NCI-H510A treated with DMSO at 0.1 percent for 48 hours (cell line): ENCODE measurements around the gene TULP4.
"Not testable (repeated sequence)": the region's sequence is repeated elsewhere in the genome, so short reads cannot be mapped to it uniquely, and the experiment has no call there.

Experiments
- DNase-seq: peaks from one replicate; lab custom pipeline; 2025; lab: John Stamatoyannopoulos, UW

Gene TULP4

GRCh38 chr6:158531970-158532369, 219.7 kb downstream of the TULP4 start:
- no peak for DNase-seq

GRCh38 chr6:158536084-158536890, 224.0 kb downstream of the TULP4 start:
- DNase-seq = peak; percentile 65

DNA sequence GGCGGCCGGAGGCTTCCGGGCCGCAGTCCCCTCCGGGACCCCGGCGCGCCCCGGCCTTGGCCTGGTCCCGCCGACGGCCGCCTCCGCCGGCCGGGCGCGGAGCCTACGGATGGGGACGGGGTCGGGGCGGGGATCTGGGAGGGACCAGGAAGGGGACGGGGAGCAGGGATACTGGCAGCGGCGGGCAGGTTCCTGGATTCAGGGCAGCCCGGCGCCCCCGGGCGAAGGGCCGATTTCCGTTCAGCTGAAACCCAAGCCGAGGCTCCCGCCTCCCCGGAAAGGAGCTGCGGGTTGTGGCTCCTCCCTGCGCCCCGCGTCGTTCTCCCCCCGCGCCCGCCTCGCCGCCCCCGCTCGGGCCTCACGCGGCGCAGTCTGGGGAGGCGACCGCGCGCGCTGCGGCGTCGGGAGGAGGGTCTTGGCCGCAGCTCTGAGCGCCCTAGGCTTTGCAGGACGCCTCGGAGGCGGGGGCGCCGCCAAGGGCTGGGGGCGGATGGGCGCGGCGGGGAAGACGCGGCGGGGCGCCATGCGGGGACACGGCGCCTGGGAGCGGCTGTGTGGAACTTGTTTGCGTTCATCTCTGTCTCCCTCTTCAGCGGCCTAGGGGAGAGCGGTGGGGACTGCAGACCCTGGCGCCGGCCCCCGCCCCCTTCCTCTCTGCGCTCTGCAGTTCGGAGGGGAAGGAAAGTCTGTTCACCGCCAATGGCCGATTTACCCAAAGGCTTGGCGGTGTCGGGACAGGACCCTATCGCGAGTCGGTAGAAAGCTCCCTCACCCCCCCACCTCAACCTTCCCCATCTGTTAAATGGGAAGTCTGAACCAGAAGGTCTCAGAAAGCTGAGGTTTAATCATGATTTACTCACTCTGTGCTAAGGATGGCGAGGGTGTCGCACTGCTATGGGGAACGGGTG, 224.9 kb downstream of the TULP4 start:
- DNase-seq = peak; percentile 15

DNA sequence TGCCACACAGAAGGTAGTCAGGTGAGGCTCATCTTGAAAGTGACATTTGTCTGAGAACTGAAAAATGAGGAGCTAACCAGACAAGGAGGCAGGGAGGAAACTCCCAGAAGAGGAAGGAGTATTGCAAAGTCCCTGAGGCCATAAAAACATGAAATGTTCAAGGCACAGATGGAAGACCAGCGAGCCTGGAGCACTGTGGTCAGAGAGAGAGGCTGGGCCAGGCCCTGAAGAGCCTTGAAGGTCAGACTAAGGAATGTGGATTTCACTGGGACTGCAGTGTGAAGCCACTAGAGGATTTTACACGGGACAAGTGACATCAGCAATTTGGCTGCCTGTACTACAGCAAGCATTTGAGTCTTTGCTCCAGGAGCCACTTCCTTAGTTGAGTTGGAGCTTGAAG, 226.5 kb downstream of the TULP4 start:
- DNase-seq = no peak

GRCh38 chr6:158539413-158539812, 227.1 kb downstream of the TULP4 start:
- no peak for DNase-seq

- no peak for DNase-seq
Observed at GRCh38 chr6:158539881-158540280, 227.6 kb downstream of the TULP4 start.

GRCh38 chr6:158543606-158544185, 231.4 kb downstream of the TULP4 start:
- no peak for DNase-seq

GRCh38 chr6:158544428-158544827, 232.2 kb downstream of the TULP4 start:
- DNase-seq = no peak

- no peak for DNase-seq
Observed at GRCh38 chr6:158545043-158545966, 233.0 kb downstream of the TULP4 start.

DNA sequence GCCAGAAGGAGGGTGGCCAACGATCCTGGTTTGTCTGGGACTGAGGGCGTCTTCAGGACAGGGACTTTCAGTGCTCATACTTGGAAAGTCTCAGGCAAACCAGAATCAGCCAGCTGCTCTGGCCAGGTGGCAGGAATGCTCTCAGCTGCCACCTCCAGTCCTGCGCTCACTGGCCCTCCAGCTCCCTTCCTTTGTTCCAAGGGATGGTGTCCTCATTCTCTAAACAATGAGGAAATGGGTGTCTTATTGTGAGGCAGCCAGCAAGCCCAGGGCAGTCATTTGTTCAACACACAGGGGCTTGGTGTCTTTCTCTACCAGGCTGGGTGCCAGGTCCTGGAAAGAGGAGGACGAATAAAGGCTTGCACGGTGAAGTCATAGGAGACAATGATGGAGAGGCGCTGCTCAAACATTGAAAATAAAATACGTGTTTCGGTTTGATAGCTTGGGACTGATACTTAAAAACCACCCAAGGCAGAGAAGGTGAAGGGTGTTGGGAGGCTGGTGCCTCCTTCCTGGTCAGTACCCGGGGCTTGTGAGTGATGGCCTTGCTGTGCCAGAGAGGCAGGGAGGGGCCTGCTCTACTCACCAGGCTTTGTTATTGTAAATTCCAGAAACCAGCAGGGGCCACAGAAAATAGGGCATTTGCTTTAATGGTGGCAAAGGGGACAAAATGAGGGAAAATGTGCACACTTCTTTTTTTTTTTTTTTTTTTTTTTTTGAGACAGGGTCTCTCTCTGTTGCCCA, 236.3 kb downstream of the TULP4 start:
- peak; percentile 46 for DNase-seq

DNA sequence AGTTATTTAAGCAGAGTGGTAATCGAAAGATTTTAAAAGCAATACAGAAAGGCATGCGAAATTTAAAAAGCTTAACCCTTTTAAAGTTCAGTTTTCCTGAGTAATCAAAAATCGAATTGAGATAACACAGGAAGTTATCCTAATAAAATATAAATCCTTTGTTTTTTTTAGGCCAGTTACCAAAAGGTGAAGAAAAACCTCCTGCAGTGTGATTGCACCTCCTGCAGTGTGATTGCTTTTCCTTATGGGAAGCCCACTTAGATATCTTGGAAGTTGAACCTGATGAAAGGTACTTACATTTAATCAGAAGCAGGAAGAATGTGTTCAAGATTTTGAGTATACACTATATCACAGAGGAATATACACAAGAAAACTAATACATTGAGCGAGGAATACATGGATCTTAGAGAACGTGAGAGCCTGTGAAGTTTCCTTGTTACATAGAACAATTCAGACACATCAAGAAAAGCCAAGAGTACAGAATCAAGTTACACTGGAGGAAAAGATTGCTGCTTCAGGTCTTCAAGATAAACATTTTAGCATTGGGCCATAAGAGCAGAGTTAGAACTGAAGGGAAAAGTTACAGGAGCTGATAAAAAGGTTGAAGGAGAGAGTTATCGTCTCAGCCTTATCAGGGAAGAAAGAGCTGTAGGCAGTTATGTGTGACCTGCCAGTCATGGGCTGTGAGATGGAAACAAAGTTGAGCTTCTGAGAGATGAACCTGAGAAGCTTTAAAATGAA, 240.0 kb downstream of the TULP4 start:
- no peak for DNase-seq

- no peak for DNase-seq
Observed at GRCh38 chr6:158552796-158553138, 240.5 kb downstream of the TULP4 start.

- DNase-seq = no peak
Observed at GRCh38 chr6:158554611-158555361, 242.5 kb downstream of the TULP4 start.

DNA sequence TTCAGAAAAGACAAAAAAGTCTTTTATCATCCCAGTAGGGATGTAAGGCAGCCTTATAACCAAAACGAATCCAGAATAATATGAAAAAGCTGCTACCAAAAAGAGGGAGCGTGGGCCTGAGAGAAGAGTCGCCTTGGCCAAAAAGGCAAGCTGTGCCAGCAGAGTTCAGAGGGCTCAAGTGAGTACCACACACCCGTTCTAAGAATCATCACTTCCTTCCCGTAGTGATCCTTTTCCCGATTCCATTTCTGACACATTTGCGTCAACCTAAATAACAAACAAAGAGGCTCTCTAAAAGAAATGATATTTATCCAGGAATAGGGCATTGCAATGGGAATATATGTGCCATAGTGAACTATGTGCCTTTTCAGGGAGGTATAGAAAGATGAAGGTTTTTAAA, 243.8 kb downstream of the TULP4 start:
- no peak for DNase-seq

GRCh38 chr6:158557110-158557509, 244.8 kb downstream of the TULP4 start:
- DNase-seq = not testable (repeated sequence)

DNA sequence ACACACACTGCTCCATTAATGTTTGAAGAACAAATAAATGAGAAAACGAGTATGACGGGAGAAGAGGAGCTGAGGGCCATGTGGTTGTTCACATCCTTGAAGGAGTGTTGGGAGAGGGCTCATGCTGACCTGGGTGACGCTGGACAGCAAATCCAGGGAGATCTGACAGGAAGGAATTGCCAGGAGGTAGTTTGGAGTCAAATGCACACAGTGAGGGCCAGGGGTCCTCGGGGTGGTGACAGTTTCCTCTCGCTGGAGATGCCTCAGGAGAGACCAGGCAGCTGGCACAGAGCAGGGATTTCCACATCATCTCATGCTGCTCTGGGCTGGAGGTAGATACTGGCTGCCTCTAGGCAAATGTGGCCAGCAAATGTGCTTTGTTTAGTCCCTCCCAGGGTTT, 245.7 kb downstream of the TULP4 start:
- DNase-seq = no peak

- DNase-seq = no peak
Observed at GRCh38 chr6:158558415-158559306, 246.4 kb downstream of the TULP4 start.

DNA sequence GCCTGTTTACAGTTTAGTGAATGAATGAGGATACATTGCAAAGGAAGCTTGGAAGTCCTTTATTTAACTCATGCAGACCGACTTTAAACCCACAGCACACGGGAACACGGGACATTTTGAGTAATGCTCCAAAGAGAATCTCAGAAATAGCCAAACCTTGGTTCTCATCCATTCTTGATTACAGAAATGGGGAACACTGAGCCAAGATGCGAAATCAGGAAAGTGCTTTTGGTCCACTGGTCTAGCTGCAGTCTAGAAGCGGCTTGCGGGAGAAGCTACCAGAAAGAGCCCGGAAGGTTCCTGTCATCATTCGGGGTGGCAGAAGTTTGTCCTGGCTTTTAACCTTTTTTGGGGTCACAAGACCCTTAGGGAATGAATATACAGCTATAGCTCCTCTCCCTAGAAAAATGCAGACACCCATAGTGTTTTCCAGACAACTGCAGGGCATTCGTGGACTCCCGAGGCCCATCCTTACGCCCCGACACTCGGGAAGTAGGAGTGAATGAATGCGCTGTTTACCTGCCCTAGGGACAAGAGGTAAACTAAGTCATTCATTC, 247.2 kb downstream of the TULP4 start:
- no peak for DNase-seq
